HL-60 (cell line): ENCODE results near the gene FBN2.

Experiments used
- DNase-seq, 2 experiments: peaks; one replicate each; pipeline ENCODE4 v3.0.0-alpha.2; 2010 to 2020; ENCODE audit warnings: low read depth in 1 of 2, low spot score in 1 of 2
- H3K27ac ChIP-seq: fragments of 250-450 bp; sonication (Bioruptor Pico); replicated peaks from 2 replicates; pipeline ENCODE4 v1.5.1; 2020; ENCODE audit warnings: mild to moderate bottlenecking, moderate library complexity
- H3K27me3 ChIP-seq: fragments of 250-450 bp; sonication (Bioruptor Pico); 2 replicates; pipeline ENCODE4 v1.5.1; 2021; ENCODE audit warnings: mild to moderate bottlenecking, moderate library complexity; ENCODE audit not compliant: insufficient read depth, poor library complexity, severe bottlenecking
- H3K4me3 ChIP-seq: replicated peaks from 2 replicates; pipeline ENCODE4 v1.5.1; 2011; ENCODE audit warnings: mild to moderate bottlenecking, control low read depth, low read length; ENCODE audit not compliant: insufficient read depth
- GABPA ChIP-seq: IDR thresholded peaks from 2 replicates; pipeline ENCODE4 v1.6.1; 2012; ENCODE audit warnings: low read depth
- POLR2AphosphoS5 ChIP-seq: IDR thresholded peaks from 2 replicates; pipeline ENCODE4 v1.6.1; 2012; ENCODE audit warnings: low read depth
- SPI1 ChIP-seq: IDR thresholded peaks from 2 replicates; pipeline ENCODE4 v1.6.1; 2012; ENCODE audit warnings: low read depth, mild to moderate bottlenecking, borderline replicate concordance
- TF ChIP-seq, protein P1 (sequence below): IDR thresholded peaks from 2 replicates; pipeline ENCODE4 v1.6.1; 2012; ENCODE audit warnings: low read depth; ENCODE audit not compliant: insufficient replicate concordance
- TF ChIP-seq, protein P2 (sequence below): IDR thresholded peaks from one replicate; pipeline ENCODE4 v1.5.1; 2011; ENCODE audit warnings: low read length, control low read depth, inconsistent platforms; ENCODE audit not compliant: insufficient read depth

FBN2 gene

DNA sequence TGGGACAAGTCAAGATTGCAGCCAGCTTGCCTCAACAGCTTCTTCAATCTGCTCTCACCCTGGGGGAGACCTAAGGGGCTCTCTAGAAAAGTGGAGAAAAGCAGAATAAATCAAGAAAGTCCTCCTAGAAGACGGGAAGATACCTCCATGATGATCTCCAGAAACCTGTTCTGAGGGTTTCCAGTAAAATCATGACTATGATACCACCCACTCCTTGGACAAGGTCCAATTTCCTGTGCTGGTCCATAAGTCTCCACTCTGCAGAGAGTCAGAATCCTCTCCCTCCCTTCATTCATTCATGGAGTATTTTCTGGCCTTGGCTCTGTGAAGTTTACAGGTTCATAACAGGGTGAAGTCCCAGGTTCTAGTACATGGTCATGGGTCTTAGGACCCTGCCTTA lies 285.8 kb downstream of the FBN2 start:
- no peak for DNase-seq
- no peaks in the 10 kb centered on the region for H3K27me3 ChIP-seq
- no peak overlapping the region for H3K27ac ChIP-seq
- no peak overlapping the region for H3K4me3 ChIP-seq
- no peak for TF ChIP-seq SPI1
- TF ChIP-seq, protein P1, sequence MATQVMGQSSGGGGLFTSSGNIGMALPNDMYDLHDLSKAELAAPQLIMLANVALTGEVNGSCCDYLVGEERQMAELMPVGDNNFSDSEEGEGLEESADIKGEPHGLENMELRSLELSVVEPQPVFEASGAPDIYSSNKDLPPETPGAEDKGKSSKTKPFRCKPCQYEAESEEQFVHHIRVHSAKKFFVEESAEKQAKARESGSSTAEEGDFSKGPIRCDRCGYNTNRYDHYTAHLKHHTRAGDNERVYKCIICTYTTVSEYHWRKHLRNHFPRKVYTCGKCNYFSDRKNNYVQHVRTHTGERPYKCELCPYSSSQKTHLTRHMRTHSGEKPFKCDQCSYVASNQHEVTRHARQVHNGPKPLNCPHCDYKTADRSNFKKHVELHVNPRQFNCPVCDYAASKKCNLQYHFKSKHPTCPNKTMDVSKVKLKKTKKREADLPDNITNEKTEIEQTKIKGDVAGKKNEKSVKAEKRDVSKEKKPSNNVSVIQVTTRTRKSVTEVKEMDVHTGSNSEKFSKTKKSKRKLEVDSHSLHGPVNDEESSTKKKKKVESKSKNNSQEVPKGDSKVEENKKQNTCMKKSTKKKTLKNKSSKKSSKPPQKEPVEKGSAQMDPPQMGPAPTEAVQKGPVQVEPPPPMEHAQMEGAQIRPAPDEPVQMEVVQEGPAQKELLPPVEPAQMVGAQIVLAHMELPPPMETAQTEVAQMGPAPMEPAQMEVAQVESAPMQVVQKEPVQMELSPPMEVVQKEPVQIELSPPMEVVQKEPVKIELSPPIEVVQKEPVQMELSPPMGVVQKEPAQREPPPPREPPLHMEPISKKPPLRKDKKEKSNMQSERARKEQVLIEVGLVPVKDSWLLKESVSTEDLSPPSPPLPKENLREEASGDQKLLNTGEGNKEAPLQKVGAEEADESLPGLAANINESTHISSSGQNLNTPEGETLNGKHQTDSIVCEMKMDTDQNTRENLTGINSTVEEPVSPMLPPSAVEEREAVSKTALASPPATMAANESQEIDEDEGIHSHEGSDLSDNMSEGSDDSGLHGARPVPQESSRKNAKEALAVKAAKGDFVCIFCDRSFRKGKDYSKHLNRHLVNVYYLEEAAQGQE = no peak
- TF ChIP-seq, protein P2, sequence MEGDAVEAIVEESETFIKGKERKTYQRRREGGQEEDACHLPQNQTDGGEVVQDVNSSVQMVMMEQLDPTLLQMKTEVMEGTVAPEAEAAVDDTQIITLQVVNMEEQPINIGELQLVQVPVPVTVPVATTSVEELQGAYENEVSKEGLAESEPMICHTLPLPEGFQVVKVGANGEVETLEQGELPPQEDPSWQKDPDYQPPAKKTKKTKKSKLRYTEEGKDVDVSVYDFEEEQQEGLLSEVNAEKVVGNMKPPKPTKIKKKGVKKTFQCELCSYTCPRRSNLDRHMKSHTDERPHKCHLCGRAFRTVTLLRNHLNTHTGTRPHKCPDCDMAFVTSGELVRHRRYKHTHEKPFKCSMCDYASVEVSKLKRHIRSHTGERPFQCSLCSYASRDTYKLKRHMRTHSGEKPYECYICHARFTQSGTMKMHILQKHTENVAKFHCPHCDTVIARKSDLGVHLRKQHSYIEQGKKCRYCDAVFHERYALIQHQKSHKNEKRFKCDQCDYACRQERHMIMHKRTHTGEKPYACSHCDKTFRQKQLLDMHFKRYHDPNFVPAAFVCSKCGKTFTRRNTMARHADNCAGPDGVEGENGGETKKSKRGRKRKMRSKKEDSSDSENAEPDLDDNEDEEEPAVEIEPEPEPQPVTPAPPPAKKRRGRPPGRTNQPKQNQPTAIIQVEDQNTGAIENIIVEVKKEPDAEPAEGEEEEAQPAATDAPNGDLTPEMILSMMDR = no peak
- TF ChIP-seq POLR2AphosphoS5 = no peak
- no peak for TF ChIP-seq GABPA

DNA sequence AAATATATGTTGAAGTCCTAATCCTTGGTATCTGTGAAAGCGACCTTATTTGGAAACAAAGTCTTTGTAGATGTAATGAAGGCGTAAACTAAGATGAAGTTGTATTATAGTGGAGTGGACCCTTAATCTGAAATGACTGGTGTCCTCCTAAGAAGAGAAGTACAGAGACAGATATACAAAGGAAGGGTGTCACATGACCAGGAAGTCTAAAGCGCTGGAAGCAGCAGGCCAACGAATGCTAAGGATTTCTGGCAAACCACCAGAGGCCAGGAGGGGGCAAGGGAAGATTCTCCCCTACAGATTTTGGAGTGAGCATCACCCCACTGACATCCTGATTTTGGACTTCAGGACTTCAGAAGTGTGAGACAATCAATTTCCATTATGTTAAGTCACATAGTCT lies 292.1 kb downstream of the FBN2 start:
- no peak overlapping the region for H3K4me3 ChIP-seq
- DNase-seq = no peak
- no peak for TF ChIP-seq SPI1
- no peak for TF ChIP-seq GABPA
- no peaks in the 10 kb centered on the region for H3K27me3 ChIP-seq
- H3K27ac ChIP-seq = no peak overlapping the region

DNA sequence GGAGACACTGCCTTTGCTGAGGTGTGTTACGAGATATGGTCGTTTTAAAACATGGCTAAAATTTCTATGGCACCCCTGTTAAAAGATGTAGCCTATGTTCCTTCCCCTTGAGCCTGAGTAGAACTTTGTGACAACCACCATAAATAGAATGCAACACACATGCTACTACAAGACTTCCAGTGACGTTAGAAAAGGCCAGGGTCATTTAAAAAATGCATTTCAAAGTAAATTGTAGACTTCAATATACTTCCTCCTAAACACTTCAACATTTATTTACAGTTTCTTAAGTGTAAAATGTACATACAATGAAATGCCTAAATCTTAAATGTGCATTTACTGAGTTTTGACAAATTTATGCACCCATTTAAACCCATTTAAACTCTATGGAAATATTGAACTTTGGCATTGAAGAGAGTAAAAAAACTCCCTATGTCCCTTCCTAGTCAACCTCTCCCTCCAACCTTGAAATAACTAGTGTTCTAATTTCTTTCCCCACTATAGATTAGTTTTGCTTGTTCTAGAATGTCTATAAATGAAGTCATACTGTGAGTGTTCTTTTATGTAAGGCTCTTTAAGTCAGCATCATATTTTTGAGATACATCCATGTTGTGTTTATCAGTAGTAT lies 294.0 kb downstream of the FBN2 start:
- TF ChIP-seq, protein P1 = no peak
- TF ChIP-seq GABPA = no peak
- no peak for TF ChIP-seq SPI1
- TF ChIP-seq, protein P2 = no peak
- no peak for TF ChIP-seq POLR2AphosphoS5
- no peak overlapping the region for H3K27ac ChIP-seq
- H3K4me3 ChIP-seq = no peak overlapping the region
- H3K27me3 ChIP-seq = no peaks in the 10 kb centered on the region
- no peak for DNase-seq

DNA sequence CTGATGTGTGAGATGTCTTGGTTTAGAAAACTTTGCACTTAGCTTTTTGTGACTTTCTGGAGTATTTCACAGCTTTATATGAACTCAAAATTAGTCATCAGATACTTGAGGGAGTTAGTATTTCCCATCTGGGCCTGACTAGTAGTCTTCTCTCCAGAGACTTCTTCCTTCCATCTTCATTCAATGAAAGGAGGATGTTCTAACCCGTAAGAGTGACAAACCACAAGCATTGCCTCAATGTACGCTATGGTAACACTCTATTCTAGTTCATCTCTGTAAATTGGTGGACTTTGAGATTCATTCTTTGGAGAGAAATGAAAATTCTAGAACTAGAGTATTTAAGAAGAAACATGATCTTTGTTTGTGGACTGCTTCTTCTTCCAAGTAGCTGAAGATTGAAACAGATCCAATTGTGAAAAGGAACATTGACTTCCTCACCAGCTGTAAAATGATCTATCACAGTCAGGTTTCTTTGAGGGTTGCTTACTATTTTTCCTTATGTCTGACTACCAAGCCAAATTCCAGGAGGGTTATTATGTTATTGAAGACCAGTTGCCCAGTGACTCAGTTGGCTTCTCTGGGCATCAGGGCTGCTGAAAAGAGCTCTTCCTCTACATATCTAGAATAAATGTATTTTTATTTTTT lies 296.9 kb downstream of the FBN2 start:
- no peak for TF ChIP-seq POLR2AphosphoS5
- no peak for DNase-seq
- no peak overlapping the region for H3K27ac ChIP-seq
- no peak overlapping the region for H3K4me3 ChIP-seq
- no peaks in the 10 kb centered on the region for H3K27me3 ChIP-seq

DNA sequence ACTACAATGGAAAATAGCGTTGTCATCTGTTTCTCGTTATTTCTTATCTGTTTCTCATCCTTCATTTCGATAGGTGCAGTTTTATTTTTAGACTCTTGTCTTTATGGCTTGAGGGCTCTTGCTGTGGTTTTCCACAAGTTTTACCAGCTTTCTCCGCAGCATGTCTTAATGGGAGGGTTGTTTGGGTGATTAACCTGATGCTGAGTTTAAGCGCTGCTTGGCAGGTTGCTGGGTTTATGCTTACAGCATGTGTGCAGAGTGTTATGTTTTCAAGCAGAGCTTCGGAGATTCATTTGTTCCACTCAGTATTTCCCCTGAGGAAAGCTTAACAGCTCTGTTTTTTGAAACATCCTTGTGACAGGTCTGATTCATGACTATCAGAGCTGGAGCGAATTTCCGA lies 300.5 kb downstream of the FBN2 start:
- Histone ChIP-seq H3K27ac (no peak overlapping the region), H3K4me3 (no peak overlapping the region), H3K27me3 (no peaks in the 10 kb centered on the region)
- TF ChIP-seq, protein P2 = no peak
- no peak for DNase-seq
